Stimulated activated CD4-positive, alpha-beta T cell treated with anti-CD3 and anti-CD28 coated beads, Interleukin-4, amount 100 ng/mL, for 48 hours (primary cell): ENCODE measurements around the gene NDUFA8.
A peak's percentile ranks its signal among the peaks of the same experiment; 100 is the strongest.

Experiments
- DNase-seq, 2 donors: peaks; one replicate each; pipeline ENCODE4 v3.0.0-alpha.2; 2020; ENCODE audit warnings: low read depth in 2 of 2

The NDUFA8 gene

DNA sequence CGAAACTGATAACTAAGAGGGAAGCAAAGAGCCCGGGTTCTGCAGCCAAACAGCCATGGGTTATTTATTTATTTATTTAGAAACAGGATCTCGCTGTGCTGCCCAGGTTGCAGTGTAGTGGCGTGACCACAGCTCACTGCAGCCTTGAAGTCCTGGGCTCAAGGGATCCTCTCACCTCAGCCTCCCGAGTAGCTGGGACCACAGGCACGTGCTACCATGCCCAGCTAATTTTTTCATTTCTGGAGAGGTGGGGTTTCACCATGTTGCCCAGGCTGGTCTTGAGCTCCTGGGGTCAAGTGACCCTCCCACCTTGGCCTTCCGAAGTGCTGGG lies 24.1 kb downstream of the NDUFA8 start:
- no peak for DNase-seq

DNA sequence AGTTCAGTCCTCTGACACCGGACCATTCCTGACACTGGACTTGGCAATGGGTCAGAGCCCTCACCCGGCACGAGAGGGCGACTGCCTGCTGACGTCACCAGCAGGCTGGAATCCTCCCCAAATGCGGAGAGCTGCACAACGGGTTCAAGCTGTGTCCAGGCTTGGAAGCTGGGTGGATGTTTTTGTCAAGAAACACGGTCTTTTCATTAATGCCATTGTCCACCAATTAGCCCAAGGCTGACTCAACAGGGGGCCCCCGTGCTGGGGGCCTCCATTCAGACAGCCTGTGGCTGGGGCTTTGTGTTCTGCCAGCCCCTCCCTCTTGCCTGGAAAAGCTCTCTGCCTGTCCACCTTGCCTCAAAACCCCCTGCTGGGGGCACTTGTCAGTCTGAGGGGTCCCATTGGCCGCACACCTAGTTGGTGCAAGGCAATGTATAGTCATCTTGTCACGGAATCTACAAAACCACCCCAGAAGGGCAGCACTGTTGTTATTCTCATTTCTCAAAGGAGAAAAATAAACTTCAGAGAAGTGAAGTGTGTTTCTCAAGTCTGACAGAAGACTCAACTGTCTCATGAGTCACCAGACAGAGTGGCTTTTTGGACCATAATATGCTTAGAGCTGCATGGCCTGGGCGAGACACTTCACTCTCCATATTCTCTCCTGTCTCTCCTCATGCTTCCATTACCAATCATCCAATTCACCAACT lies 24.6 kb downstream of the NDUFA8 start:
- no peak for DNase-seq

DNA sequence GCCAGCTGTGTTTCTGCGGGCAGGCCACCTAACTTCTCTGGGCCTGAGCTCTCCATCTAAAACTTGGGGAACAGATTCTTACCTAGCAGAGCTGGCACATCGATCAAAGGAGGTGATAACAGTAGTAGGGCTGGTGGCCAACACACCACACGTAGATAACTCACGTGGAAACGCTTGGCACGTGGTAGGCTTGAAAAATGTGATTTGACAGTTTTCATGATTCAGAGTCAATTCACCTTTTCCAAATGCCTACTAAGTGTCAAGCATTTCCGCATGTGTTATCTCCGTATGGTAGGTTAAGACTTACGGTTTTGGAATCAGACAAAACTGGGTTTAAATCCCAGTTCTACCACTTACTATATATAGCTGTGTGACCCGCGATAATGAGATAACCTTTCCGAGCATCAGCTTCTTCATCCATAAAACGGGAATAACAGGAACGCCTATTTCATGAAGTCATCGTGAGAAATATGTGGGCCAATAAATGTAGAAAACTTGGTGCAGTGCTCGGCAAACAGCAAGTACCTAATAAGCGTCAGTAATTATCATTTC lies 25.5 kb downstream of the NDUFA8 start:
- DNase-seq, result no peak

DNA sequence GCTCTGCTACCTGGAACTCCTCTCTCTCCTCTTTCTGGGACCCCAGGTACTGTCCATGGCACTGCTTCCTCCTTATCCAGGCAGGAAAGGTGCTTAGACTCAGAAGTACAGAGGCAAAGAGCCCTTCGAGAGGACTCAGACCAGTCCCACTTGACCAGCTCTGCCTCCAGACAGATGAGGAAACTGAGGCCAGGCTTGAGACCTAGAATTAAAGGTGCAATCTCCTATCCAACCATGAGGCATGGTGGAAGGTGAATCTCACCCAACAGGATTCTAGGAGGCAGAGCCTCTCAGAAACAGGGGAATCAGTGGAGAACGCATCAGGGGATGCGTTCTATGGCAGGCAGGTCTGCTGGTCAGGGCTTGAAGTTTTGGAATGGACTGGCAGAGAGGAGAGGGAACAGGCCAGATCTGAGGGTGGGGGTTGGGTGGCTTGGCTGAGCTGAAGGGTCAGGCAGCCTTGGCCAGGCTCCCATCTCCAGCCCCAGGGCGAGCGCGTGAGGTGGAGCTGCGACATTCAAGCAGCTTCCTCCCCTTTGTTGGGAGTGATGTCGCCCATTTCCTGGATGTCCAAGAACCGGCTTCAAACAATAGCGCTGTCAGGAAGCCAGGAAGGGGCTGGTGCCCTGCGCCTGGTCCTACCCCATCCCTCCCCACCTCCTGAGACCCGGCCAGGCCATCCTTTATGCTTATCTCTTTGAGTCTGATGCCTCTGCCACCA lies 26.2 kb downstream of the NDUFA8 start:
- no peak for DNase-seq

DNA sequence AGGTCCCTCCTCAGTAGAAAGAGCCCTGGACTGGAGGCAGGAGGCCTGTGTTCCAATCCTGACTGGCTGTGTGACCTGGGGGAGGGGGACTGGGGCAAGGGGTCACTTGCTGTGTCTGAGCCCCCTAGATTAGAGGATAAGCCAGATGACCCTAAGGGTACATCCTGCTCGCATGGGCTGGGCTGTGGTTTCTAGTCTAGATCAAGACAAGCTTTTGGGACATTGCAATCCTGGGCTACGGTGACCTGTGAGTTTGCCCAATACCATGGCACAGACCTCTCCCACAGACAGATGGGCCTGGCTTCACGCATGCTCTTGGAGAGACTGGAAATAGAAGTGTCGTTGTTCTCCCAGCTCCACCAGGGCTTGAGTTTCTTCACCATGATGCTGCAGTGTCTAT lies 27.0 kb downstream of the NDUFA8 start:
- no peak for DNase-seq

DNA sequence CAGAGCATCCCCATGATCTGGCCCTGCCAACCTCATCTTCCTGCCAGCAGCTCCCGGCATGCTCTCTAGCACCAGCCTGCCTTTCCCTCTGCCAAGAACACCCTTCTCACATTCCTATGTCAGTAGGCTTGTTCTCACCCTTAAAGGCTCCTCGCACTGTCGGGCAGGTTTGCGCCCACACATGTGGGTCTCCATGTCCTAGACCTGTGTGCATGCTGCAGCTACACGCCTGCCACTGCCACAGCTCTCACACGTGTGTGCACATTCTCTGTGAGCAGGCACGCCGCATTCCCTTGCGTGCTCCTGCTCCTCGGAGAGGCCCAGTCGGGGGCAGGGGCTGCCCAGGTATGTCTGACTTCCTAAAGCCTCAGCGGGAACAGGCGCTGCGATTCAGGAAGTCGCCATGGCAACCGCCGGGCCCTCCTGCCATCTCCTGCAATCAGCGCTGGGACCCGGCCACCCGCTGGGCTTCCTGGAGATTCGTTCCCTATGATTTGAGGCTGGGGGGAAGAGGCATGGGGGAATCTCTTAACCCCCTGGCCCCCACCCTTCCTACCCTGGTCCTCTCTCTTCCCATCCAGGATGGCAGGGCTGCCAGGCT lies 28.1 kb downstream of the NDUFA8 start:
- no peak for DNase-seq

DNA sequence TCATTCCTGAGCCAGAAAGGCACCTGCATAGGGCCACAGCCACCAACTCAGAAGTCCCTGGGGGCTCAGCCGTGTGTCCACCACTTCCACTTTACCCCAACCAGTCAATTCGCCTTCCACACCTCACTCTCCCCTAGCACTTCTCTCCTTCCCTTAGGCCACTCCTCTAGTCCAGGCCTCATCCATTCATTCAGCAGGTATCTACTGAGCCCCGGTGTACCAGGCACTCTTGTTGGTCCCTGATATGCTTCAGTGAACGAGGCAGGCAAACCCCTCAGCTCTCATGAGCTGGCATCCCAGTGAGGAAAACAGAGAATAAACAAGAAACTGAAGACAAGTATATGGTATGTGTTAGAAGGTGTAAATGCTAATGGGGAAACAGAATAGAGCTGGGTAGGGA lies 28.7 kb downstream of the NDUFA8 start:
- DNase-seq, result no peak

DNA sequence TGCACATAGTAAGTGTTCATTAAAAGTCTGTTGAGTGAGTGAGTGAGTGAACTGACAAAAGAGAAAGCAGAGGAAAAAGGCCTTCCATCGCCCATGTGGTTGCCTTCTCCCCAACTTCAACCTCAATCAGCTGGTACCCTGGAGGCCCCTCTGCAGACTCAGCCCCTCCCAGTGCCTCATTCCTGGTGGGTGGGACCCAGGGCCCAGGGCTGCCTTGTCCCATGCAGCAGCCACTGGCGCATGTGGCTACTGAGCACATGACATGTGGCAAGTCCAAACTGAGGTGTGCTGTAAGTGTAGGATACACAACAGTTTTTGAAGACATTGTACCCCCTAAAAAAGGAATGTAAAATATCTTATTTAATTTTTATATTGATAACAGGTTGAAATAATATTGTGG lies 29.6 kb downstream of the NDUFA8 start:
- no peak for DNase-seq

DNA sequence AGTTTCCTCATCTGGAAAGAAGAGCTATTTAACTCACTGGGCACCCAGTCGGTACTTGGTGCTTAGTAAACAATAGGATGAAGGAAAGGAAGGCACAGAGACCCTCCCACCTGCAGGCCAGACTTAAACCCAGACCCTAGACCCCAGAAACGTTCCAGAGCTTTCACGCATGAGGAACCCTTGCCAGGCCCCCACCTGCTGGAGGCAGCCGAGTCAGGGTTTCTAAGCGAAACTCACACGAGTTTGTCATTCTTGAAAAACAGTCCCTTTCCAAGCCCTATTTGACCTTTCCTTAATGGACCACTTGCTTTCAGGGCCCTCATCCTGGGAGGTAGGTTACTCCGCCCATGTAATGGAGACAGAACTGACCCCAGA lies 30.6 kb downstream of the NDUFA8 start:
- no peak for DNase-seq

DNA sequence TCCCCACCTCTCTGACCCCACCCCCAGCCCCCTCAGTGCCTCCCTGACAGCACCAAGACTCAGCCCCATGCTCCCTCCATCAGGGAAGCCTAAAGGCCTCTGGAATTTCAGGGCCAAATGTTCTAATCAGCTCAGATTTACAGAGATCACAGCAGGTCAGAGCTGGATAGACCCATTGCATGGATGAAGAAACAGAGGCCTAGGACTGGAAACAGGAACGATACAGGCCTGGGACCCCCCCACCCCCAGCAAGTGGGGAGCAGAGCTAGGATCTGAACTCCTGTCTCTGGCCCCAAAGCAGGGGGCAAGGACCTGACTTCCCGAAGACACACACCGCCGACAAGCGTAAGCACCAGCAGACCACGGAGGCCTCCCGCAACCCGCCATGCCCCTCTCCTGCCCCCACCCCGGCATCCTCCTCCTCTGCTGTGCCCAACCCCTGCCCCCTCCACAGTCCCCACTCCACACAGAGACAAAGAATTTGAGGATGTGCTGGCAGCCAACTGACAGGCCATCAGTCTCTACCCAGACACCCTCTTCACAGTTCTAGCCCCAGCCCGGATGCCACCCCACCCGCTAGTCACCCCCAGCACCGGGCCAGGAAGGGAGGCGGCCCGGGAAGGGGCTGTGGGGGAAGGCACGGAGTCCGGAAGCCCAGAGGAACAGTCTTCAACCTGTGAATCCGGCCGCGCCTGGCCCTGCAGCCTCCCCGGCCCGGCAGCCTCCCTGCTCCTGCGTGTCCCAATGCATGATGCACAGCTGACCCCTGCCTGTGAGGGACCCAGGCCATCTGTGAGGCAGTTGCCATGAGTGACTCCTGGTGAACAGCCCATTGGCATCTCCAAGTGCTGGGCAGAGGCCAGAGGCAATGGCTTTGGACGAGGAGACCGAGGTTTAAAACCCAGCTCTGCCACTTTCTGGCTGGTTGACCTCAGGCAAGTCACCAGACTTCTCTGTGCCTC lies 31.3 kb downstream of the NDUFA8 start:
- DNase-seq, result no peak

DNA sequence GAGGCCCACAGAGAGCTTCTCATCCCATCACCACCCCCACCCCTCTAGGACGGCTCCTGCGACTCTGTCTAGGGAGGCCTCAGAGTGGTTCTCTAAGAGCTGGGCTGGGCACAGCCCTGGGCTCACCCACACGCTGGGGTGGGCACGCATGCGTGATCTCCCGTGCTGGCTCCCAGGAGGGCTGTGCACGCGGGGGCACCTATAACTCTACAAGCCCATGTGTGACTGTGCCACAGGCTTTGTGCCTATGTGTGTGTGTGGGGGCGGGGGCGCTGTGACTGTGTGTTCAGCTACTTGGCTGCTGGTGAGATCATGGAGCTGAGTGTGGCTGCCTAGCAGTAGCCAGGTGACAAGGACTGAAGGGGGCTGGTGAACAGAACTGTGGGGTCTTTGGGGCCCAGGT lies 32.2 kb downstream of the NDUFA8 start:
- no peak for DNase-seq

DNA sequence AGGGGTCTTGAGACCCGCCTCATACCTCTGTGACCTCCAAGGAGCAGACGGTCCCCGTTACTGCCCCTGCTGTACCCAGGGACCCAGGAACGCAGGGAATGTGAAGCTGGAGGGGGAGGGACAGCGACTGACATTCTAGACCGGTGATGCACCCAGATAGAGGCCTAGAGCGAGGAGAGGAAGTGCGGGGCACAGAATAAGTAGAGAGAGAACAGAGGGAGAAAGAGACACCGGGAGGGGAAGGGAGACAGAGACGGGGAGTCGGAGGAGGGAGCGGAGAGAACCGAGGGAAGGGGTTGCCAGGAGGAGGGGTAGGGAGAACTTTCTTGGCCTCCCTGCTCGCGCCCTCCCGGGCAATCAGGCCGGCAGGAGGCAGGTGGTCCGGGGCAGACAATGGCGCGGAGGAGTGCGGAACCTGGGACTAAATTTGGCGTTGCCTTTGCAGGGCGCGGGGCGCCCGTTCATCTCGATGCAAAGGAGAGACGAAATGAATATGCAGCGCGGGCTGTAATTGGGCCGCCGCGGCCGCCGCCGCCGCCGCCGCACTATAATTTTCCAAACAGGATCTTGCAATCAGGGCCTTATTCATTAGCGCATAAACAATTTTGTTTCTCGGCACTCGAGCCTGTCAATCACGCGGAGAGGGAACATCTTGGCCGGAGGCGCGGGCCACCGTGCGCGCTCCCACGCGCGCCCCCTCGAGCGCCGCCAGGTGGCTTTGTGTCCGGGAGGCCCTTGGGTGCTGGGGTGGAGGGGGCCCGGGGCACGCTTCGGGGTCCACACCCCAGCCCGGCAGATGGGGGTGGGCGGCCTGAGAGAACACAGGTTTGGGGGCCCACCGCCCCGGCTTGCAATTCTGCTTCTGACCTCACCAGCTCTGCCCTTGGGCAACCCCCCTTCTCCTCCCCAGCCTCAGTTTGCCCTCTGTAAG lies 33.0 kb downstream of the NDUFA8 start:
- DNase-seq, result no peak

DNA sequence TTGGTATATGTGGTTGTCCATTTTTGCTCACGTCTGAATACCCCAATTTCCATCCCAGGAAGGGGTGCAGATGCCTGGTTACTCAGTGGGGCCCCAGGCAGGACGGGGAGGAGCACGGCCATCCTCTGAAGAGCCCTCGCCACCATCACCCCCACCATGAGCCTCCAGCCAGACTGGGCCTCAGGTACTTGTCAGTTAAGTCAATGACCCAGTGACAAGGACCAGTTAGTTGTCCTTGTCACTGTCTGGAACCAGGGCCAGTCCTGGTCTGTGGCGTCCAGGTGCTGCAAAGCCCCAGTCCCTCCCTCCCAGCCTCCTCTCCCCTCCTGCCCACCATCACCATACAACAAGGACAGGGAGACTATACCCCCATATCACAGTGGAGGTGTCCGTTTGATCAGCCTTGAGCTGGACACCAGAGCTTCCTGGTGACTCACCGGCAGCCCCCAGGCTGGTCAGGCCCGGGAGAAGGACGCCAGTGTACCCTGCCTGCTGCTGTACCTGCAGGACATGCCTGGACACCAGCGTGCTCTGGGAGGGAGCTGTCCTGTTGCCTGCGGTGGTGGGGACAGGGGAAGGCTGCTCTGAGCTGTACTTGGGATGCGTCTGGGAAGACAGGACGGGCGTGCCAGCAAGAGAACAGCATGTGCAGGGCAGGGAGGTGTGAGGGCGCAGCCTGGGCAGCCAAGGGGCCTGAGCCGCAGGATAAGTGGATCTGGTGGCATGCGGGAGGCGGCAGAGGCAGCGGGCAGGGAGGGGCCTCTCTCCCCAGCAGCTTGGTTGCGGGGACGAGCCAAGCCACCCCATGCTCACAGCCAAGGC lies 33.9 kb downstream of the NDUFA8 start:
- DNase-seq, result no peak

DNA sequence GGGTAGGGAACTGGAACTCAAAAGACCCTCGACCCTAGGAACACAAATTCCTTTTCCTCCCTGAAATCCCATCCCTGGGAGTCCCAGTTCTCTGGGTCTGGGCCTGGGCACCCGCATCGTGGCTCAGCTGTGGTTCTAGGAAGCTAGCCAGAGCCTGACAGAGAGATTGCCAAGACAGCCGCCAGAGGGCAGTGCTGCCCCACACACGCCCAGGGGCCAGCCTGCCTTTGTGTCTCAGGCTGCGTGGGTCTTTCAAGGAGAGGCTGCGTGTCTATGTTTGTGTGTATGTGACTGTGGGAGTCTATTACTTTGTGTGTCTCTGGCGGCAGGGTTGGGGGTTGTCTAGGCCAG lies 34.4 kb downstream of the NDUFA8 start:
- peak; percentile 69 to 71 for DNase-seq

DNA sequence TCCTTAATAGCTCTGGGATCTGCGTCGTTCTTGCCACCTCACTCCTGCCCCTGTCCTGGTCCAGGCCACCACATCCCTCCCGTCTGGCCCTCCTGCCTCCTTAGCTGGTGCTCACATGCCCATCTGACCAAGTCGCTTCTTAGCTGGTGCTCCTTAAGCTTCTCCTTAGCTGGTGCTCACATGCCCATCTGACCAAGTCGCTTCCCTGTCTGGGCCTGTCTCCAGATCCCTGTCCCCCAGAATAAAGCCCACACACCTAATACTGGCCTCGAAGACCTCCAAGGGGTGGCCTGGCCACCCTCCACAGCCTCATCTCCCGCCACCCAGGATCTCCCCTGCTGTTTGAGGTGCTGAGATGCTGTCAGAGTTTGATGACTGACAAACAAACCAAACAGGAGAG lies 35.1 kb downstream of the NDUFA8 start:
- no peak for DNase-seq

DNA sequence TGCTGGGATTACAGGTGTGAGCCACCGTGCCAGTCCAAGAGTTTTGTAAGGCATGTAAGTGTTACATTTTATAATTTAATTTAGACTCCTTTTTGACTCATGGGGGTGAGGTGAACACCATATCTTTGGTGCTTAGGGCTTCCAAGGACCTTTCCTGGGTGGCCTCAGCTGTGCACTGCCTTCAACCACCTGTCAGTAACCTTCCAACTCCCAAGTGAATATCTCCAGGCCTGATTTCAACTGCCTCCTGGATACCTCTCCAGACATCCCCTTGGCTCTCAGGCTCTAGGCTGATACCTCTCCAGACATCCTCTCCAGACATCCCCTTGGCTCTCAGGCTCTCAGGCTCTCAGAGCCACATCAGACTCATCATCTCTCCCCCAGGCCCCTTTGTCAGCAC lies 35.5 kb downstream of the NDUFA8 start:
- no peak for DNase-seq

DNA sequence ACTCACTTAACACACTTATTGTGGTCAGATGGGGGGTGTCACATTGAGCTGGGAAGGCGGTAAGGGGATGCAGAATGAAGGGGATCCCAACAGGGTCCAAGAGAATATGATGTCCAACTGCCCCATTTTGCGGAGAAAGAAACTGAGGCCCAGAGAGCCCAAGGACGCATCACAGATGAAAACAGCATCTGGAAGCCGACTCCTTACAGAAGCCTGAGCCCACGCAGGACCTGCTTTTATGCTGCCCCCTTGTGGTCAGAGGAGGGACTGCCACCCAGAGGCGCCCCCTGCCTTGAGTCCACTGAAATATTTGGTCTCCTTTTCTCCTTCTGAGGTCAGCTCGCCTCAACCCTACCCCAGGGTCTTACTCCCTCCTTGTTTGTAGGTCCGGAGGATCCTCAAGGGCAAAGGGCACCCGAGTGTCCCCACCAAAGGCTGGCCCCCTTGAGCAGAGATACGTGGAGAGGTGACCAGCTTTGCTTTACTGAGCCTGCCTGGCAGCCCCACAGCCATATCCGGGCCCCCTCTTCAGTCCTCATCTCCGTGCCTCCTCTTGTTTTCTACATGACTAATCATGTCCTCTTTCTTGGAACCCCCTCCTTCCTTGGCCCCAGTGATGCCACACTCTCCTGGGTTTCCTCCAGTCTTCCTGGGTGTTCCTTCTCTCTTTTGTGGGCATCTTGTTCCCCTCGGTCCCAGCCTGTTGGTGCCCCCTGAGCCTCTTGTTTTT lies 36.5 kb downstream of the NDUFA8 start:
- DNase-seq, result peak; percentile 53 to 82

DNA sequence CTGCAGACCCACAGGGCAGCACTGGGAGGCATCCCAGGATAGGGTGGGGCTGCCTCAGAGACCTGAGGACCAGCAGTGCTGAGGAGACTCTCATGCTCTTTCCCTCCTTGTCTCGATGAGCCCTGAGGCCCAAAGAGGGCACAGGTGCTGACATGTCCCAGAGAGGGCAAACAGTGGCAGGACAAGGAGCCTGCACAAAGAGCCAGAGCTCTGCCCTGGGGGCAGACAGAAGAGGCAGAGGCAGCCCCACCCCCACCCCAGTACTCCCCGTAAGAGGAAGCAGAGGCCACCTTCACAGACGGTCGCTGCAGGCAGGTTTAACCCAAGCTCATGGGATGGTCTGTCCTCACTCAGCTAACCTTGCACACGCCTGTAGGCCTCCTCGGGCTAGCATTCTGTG lies 37.1 kb downstream of the NDUFA8 start:
- no peak for DNase-seq

DNA sequence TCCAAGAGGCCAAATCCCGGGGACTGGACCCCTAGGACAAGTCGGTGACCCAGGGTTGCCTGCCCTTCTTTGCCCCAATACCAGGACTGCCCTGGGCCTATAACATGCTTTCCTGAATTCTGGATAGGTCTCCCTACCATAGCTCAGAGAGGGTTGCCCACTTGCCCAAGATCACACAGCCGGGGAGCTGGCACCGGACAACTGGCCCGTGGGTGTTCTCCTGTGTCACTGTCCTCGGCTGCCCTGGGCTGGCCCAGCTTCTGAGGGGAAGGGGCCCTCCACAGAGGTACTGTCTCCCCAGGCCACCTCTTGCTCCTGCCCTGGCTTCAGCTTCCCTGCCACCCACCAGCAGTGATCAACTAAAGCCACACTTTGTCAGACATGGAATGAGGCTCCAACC lies 37.6 kb downstream of the NDUFA8 start:
- no peak for DNase-seq
